ENCODE data around the gene FGD4. TPM values are rescaled to one million over a fixed set of nuclear protein-coding genes. Genes with fewer than 3 reads are reported as not detected.

Gene FGD4
- total RNA-seq, 4 donors from 2014 or later, result 22.1 to 56.7 (median 38.0) TPM

- WGBS, 2 donors (ENCODE audit: low coverage in 1 of 2), result 38 to 91% methylated on average over 4 to 6 of the region's 9 CpGs
- Histone ChIP-seq H3K9me3 (no peaks in the 10 kb centered on the region), H3K36me3 (no peaks in the 10 kb centered on the region), H3K4me1 (peaks cover 0 to 4% (median 0%) of the 10 kb centered on the region in 3 donors), H3K4me3 (no peak overlapping the region), H3K27me3 (no peaks in the 10 kb centered on the region), H3K27ac (no peak overlapping the region)
- ATAC-seq, result peak; percentile 35
- no peak for TF ChIP-seq EP300 (IDR thresholded peaks at IDR 0.05)
- peak; percentile 24 for TF ChIP-seq POLR2AphosphoS5 (IDR thresholded peaks at IDR 0.05)
- TF ChIP-seq CTCF (IDR thresholded peaks at IDR 0.05), result no peak
- TF ChIP-seq POLR2A (IDR thresholded peaks at IDR 0.05), result no peak
Observed at GRCh38 chr12:32437095-32437515, 37.7 kb downstream of the FGD4 start.

- WGBS, 2 donors (ENCODE audit: low coverage in 1 of 2), result 83 to 100% methylated on average over 4 of the region's 9 CpGs
- Histone ChIP-seq H3K27me3 (no peaks in the 10 kb centered on the region), H3K4me1 (peaks cover 0 to 10% (median 0%) of the 10 kb centered on the region in 3 donors), H3K27ac (no peak overlapping the region), H3K4me3 (no peak overlapping the region), H3K36me3 (no peaks in the 10 kb centered on the region), H3K9me3 (no peaks in the 10 kb centered on the region)
- TF ChIP-seq POLR2AphosphoS5 (IDR thresholded peaks at IDR 0.05) (no peak), EP300 (IDR thresholded peaks at IDR 0.05) (no peak), POLR2A (IDR thresholded peaks at IDR 0.05) (no peak), CTCF (IDR thresholded peaks at IDR 0.05) (no peak)
- ATAC-seq, result no peak
Observed at GRCh38 chr12:32440120-32440865, 40.9 kb downstream of the FGD4 start.

GRCh38 chr12:32443491-32443890 lies 44.1 kb downstream of the FGD4 start:
- no peaks in the 10 kb centered on the region for H3K9me3 ChIP-seq
- H3K27me3 ChIP-seq, result no peaks in the 10 kb centered on the region
- H3K36me3 ChIP-seq, result no peaks in the 10 kb centered on the region
- 80 to 81% methylated on average over 1 to 3 of the region's 4 CpGs for WGBS, 2 donors (ENCODE audit: low coverage in 1 of 2)
- TF ChIP-seq CTCF (IDR thresholded peaks at IDR 0.05) (no peak), EP300 (IDR thresholded peaks at IDR 0.05) (no peak), POLR2A (IDR thresholded peaks at IDR 0.05) (no peak), POLR2AphosphoS5 (IDR thresholded peaks at IDR 0.05) (no peak)
- peaks cover 0 to 6% (median 0%) of the 10 kb centered on the region in 3 donors for H3K4me1 ChIP-seq
- no peak for ATAC-seq
- H3K27ac ChIP-seq, result no peak overlapping the region
- H3K4me3 ChIP-seq, result no peak overlapping the region

DNA sequence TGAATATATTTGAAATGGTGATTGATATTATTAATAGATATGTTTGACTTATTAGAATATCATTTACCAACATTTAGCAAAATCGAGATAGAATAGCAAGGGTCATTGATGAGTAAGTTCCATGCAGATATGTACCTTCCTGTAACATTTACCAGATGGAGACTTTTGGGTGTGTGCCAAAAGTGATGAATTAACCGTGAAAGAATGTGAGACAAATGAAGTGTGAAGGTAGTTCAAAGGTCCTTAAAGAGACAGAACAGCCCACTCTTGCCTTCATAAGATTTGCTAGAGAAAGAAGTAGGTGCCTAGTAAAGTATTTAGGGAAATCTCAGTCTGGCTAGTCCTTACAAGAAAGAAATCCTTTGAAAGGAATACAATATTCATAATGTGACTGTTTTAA lies 45.5 kb downstream of the FGD4 start:
- TF ChIP-seq CTCF (IDR thresholded peaks at IDR 0.05), result no peak
- TF ChIP-seq POLR2AphosphoS5 (IDR thresholded peaks at IDR 0.05), result no peak
- TF ChIP-seq POLR2A (IDR thresholded peaks at IDR 0.05), result no peak
- no peak for TF ChIP-seq EP300 (IDR thresholded peaks at IDR 0.05)
- no peak for ATAC-seq
- Histone ChIP-seq H3K27ac (no peak overlapping the region), H3K4me1 (peaks cover 0 to 7% (median 0%) of the 10 kb centered on the region in 3 donors), H3K9me3 (no peaks in the 10 kb centered on the region), H3K27me3 (no peaks in the 10 kb centered on the region), H3K36me3 (no peaks in the 10 kb centered on the region), H3K4me3 (no peak overlapping the region)
- WGBS, 2 donors (ENCODE audit: low coverage in 1 of 2), result 15 to 20% methylated on average over 2 of the region's 2 CpGs

- H3K27me3 ChIP-seq, result no peaks in the 10 kb centered on the region
- TF ChIP-seq EP300 (IDR thresholded peaks at IDR 0.05) (no peak), POLR2AphosphoS5 (IDR thresholded peaks at IDR 0.05) (no peak), CTCF (IDR thresholded peaks at IDR 0.05) (no peak), POLR2A (IDR thresholded peaks at IDR 0.05) (no peak)
Observed at GRCh38 chr12:32445356-32445755, 46.0 kb downstream of the FGD4 start.

More at GRCh38 chr12:32445356-32445755, 46.0 kb downstream of the FGD4 start:
- no peak overlapping the region for H3K4me3 ChIP-seq
- peaks cover 0 to 11% (median 0%) of the 10 kb centered on the region in 3 donors for H3K4me1 ChIP-seq
- ATAC-seq, result no peak
- H3K36me3 ChIP-seq, result no peaks in the 10 kb centered on the region
- H3K27ac ChIP-seq, result no peak overlapping the region
- H3K9me3 ChIP-seq, result no peaks in the 10 kb centered on the region
- 87 to 92% methylated on average over 1 of the region's 1 CpG for WGBS, 2 donors (ENCODE audit: low coverage in 1 of 2)
